Activated T-cell treated with anti-CD3 and anti-CD28 coated beads for 4 hours (primary cell): Measurements from ENCODE around the gene DNAH9.
A peak's percentile ranks its signal among the peaks of the same experiment; 100 is the strongest.

Experiments
- DNase-seq: peaks from one replicate; pipeline ENCODE4 v3.0.0-alpha.2; 2020

The DNAH9 gene

DNA sequence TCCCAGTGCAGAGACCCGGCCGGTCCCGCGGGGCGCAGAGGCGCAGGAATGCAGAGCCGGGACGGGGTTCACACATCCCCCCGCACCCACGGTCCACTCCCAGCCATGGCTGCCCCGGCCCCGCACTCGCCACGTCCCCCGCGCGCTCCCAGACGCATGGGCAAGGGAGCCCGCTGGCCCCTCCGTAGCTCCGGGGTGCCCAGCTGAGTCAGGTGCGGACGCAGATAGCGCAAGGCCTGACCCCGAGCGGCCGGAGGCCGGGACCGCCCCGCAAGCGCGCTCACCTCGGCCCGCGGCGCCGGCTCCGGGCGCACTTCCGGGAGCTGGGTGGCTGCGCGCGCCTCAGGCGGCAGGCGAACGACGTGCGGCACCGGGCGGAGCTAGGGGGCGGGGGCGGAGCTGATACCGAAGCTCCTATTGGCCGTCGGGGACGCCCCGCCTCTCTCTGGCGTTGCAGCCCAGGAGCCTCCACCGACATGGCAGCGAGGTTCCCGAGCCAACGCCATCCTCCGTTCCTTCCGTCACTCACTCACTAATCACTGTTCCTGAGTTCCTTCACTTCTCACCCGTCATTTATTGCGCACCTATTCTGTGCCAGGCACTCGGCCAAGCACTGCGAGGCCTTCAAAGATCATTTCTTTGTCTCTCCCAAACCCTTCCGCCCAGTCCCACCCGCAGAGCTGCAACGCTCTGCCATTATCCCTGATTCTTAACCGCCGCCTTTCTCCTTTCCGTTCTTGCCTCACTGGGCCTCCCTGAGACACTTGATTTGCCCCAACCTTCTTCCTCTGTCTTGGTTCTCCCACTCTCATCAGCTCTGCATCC lies 399.1 kb downstream of the DNAH9 start, which contains the start of gene ZNF18:
Gene ZNF18 (minus strand): TSS at position 329 of the 825 bp plus-strand sequence. CDS start 4,646 bp downstream, outside the sequence.
- peak; percentile 93 for DNase-seq

DNA sequence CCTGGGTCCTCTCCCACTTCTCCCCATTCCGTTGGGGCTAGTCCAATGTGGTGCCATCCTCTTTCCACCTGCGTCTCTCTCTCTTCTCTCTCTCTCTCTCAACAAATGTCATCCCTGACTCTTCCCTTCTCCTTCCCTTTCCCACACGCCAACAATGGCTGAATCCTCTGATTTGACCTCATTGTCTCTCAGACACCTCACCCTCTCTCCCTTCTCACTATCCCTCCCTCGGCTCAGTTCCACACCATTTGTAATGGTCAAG lies 399.6 kb downstream of the DNAH9 start:
- no peak for DNase-seq

DNA sequence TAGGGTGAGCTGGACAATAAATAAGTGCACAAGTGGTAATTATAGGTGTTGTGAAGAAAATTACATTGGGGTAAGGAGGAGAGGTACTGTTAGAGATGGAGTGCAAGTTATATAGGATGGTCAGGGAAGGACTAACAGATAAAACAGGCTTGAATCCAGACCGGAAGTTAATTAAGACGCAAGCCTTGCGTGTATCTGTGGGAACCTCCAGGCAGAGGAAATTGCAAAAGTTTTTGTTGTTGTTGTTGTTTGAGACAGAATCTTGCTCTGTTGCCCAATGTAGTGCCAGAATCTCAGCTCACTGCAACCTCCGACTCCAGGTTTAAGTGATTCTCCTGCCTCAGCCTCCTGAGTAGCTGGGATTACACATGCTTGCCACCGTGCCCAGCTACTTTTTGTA lies 401.4 kb downstream of the DNAH9 start:
- DNase-seq = no peak

DNA sequence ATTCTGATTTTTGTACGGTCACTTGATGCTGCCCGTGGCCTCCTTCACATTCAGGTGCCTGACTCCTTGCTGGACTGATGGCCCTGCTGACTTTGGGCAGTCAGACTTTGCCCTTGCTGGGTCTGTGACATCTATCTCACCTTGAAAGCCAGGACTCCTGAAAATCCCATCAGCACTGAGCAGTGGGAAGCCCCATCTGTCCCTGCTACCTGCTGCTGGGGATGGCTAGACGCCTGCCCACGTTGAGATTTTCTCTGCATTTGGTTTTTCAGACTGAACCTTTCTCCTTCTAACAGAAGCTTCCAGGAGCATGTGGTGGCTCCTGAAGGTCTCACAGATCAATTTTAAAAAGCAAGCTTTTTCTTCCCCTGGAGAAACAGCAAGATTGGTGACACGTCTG lies 409.2 kb downstream of the DNAH9 start:
- no peak for DNase-seq
